ENCODE data around the gene MTHFSD. TPM values are rescaled to one million over a fixed set of nuclear protein-coding genes. Genes with fewer than 3 reads are reported as not detected.

MTHFSD gene
- total and polyA plus RNA-seq, 11 donors: 3.9 to 17.0 (median 11.4) TPM

- Histone ChIP-seq H3K9me3 (no peaks in the 10 kb centered on the region), H3K36me3 (no peaks in the 10 kb centered on the region), H3K4me1 (peaks cover 8 to 49% (median 24%) of the 10 kb centered on the region in 12 donors), H3K4me3 (peak overlapping the region in 1 of 12 donors; percentile 13), H3K27ac (peak overlapping the region in 1 of 12 donors; percentile 97), H3K27me3 (peaks cover 70 to 100% (median 93%) of the 10 kb centered on the region in 9 donors)
- TF ChIP-seq POLR2A (IDR thresholded peaks at IDR 0.05) (no peak), CTCF (IDR thresholded peaks at IDR 0.05) (no peak)
- peak in 1 of 5 donors; percentile 19 for DNase-seq
- WGBS, 4 donors: 6 to 16% (median 12%) methylated on average over 21 to 27 of the region's 27 CpGs
- intact Hi-C loops (cut with DNase I): no loop called here
- no peak for ATAC-seq
These were observed 48.9 kb downstream of the MTHFSD start for GRCh38 chr16:86505899-86506864.

- TF ChIP-seq POLR2A (IDR thresholded peaks at IDR 0.05): no peak
- TF ChIP-seq CTCF (IDR thresholded peaks at IDR 0.05): no peak
- peak in 1 of 5 donors; percentile 57 for DNase-seq
- 1 to 3% (median 2%) methylated on average over 43 to 67 of the region's 67 CpGs for WGBS, 4 donors
- Histone ChIP-seq H3K9me3 (no peaks in the 10 kb centered on the region), H3K4me1 (peaks cover 8 to 40% (median 23%) of the 10 kb centered on the region in 12 donors), H3K36me3 (no peaks in the 10 kb centered on the region), H3K27ac (peak overlapping the region in 1 of 12 donors; percentile 97), H3K27me3 (peaks cover 71 to 100% (median 95%) of the 10 kb centered on the region in 9 donors), H3K4me3 (peak overlapping the region in 3 of 12 donors; percentile 12 to 19 (median 13))
- no peak for ATAC-seq
- intact Hi-C loops (cut with DNase I): no loop called here
These were observed 49.7 kb downstream of the MTHFSD start for GRCh38 chr16:86505185-86505898.

GRCh38 chr16:86504315-86505184 lies 50.5 kb downstream of the MTHFSD start:
- H3K4me1 ChIP-seq: peaks cover 8 to 32% (median 17%) of the 10 kb centered on the region in 12 donors
- intact Hi-C loops (cut with DNase I): no loop called here
- no peaks in the 10 kb centered on the region for H3K9me3 ChIP-seq
- peaks cover 73 to 100% (median 96%) of the 10 kb centered on the region in 9 donors for H3K27me3 ChIP-seq
- WGBS, 4 donors: 10 to 11% (median 10%) methylated on average over 18 to 27 of the region's 27 CpGs
- ATAC-seq (no peak), DNase-seq (peak in 1 of 5 donors; percentile 26)
- no peaks in the 10 kb centered on the region for H3K36me3 ChIP-seq
- TF ChIP-seq POLR2A (IDR thresholded peaks at IDR 0.05) (no peak), CTCF (IDR thresholded peaks at IDR 0.05) (no peak)
- peak overlapping the region in 1 of 12 donors; percentile 19 for H3K4me3 ChIP-seq
- H3K27ac ChIP-seq: peak overlapping the region in 1 of 12 donors; percentile 97
